K562 (cell line): ENCODE data around the gene CCDC183. TPM values are rescaled to one million over a fixed set of nuclear protein-coding genes. Genes with fewer than 3 reads are reported as not detected.

ENCODE experiments used
- ATAC-seq: fragments of 200-7000 bp; cut with Tn5 transposase; 3 replicates; pipeline ENCODE4 v1.9.1; 2020; ENCODE audit warnings: moderate library complexity
- BruUV-seq: library from RNA; stranded (reverse); fragments of 400-500 nt; replicated peaks from 2 replicates; lab custom pipeline; 2021; lab: Mats Ljungman, UMichigan
- CTCF ChIA-PET: fragments of 300-600 bp; formaldehyde crosslinking; extraction: SDS; loops from one replicate; lab custom pipeline; 2021; ENCODE audit warnings: low intra/inter-chr PET ratio; lab: Yijun Ruan, JAX
- POLR2A ChIA-PET: fragments of 300-600, 350-650 bp; sonication (Branson Sonifier 250); formaldehyde crosslinking; extraction: SDS; loops from one replicate; lab custom pipeline; 2021; ENCODE audit warnings: antibody characterized with exemption, inconsistent platforms; lab: Yijun Ruan, JAX
- DNase-seq, 4 experiments: peaks; one replicate each; pipeline versions ENCODE4 v3.0.0 to v3.0.0-alpha.2; 2011 to 2018; ENCODE audit warnings: low spot score in 3 of 4, mixed read lengths in 3 of 4; ENCODE audit errors: extremely low read depth in 1 of 4
- FAIRE-seq: peaks from 2 replicates; lab custom pipeline; 2011; peaks lifted over from hg19 to GRCh38; lab: Jason Lieb, UNC
- H2AFZ ChIP-seq: 2 replicates; pipeline ENCODE4 v1.6.0; 2011; ENCODE audit warnings: low read depth, low read length, control low read depth, inconsistent platforms
- H3K27ac ChIP-seq: fragments of 200-600 bp; 3 replicates; pipeline ENCODE4 v1.8.0; 2011; ENCODE audit warnings: low read depth, mild to moderate bottlenecking, control low read depth, inconsistent platforms, low read length, moderate library complexity, mixed read lengths; ENCODE audit errors: extremely low read depth
- H3K27me3 ChIP-seq, 2 experiments: fragments of 300-600 bp in 1 of 2; 2 replicates in 1 of 2; 3 replicates in 1 of 2; pipeline versions ENCODE4 v1.6.0 to v1.8.0; 2011; ENCODE audit warnings: inconsistent platforms in 2 of 2, low read length in 2 of 2, mild to moderate bottlenecking in 1 of 2, mixed read lengths in 1 of 2, moderate library complexity in 1 of 2; ENCODE audit not compliant: control insufficient read depth in 2 of 2, insufficient read depth in 2 of 2
- H3K36me3 ChIP-seq: fragments of 300-600 bp; 3 replicates; pipeline ENCODE4 v1.8.0; 2011; ENCODE audit warnings: mild to moderate bottlenecking, low read length, inconsistent platforms; ENCODE audit not compliant: control insufficient read depth, insufficient read depth
- H3K4me1 ChIP-seq, 2 experiments: fragments of 200-600 bp in 1 of 2; replicated peaks in 1 of 2; 2 replicates in 1 of 2; 3 replicates in 1 of 2; pipeline versions ENCODE4 v1.5.1 to v1.8.0; 2011; ENCODE audit warnings: inconsistent platforms in 2 of 2, low read length in 2 of 2, mild to moderate bottlenecking in 1 of 2, mixed read lengths in 1 of 2, moderate library complexity in 1 of 2; ENCODE audit not compliant: control insufficient read depth in 2 of 2, insufficient read depth in 2 of 2
- H3K4me2 ChIP-seq: 2 replicates; pipeline ENCODE4 v1.6.1; 2011; ENCODE audit warnings: low read length, control low read depth, inconsistent platforms, mixed read lengths; ENCODE audit not compliant: insufficient read depth
- H3K4me3 ChIP-seq: fragments of 200-600 bp; sonication (generic), shearing (Covaris generic); 2 replicates; pipeline ENCODE4 v1.5.1; 2016; ENCODE audit warnings: control low read depth, inconsistent platforms
- H3K79me2 ChIP-seq: fragments of 200-600 bp; 3 replicates; pipeline ENCODE4 v1.8.0; 2011; ENCODE audit warnings: low read length, inconsistent platforms; ENCODE audit not compliant: control insufficient read depth, insufficient read depth
- H3K9ac ChIP-seq, 2 experiments: 2 replicates each; pipeline versions ENCODE4 v1.6.0 to v1.6.1; 2011; ENCODE audit warnings: low read depth in 2 of 2, low read length in 2 of 2, control low read depth in 1 of 2, inconsistent platforms in 1 of 2, mild to moderate bottlenecking in 1 of 2, mixed read lengths in 1 of 2; ENCODE audit not compliant: insufficient read depth in 1 of 2
- H3K9me1 ChIP-seq: one replicate; pipeline ENCODE4 v1.6.0; 2011; ENCODE audit warnings: inconsistent platforms, mild to moderate bottlenecking, low read length, moderate library complexity; ENCODE audit not compliant: control insufficient read depth, insufficient read depth
- H3K9me3 ChIP-seq: replicated peaks from 2 replicates; pipeline ENCODE4 v1.5.1; 2011; ENCODE audit warnings: low read depth, low read length, inconsistent platforms; ENCODE audit not compliant: control insufficient read depth, insufficient read depth
- H4K20me1 ChIP-seq: replicated peaks from 2 replicates; pipeline ENCODE4 v1.6.1; 2011; ENCODE audit warnings: low read length, inconsistent platforms, mixed read lengths; ENCODE audit not compliant: control insufficient read depth, insufficient read depth
- ARID1B ChIP-seq: fragments of 450-650 bp; IDR thresholded peaks from 2 replicates; pipeline ENCODE4 v1.6.1; 2016; ENCODE audit warnings: antibody characterized with exemption, mild to moderate bottlenecking, inconsistent platforms
- ATF1 ChIP-seq, 2 experiments: fragments of 450-650 bp in 1 of 2; IDR thresholded peaks; 2 replicates each; pipeline ENCODE4 v1.6.1; 2016; ENCODE audit warnings: missing compliant biosample characterization in 1 of 2, missing genetic modification characterization in 1 of 2
- ATF7 ChIP-seq: fragments of 450-650 bp; IDR thresholded peaks from 2 replicates; pipeline ENCODE4 v1.7.1; 2014; ENCODE audit warnings: mild to moderate bottlenecking, moderate library complexity
- CXXC5 ChIP-seq: fragments of 250-450 bp; sonication (Bioruptor Pico); IDR thresholded peaks from 2 replicates; pipeline ENCODE4 v1.8.0; 2022; ENCODE audit warnings: inconsistent platforms, mild to moderate bottlenecking, moderate library complexity
- EP300 ChIP-seq: IDR thresholded peaks from 2 replicates; pipeline ENCODE4 v1.6.1; 2012; ENCODE audit warnings: low read length, improper control_type of control experiment
- FOXA1 ChIP-seq: fragments of 450-650 bp; IDR thresholded peaks from 2 replicates; pipeline ENCODE4 v1.6.1; 2016; ENCODE audit warnings: mild to moderate bottlenecking, borderline replicate concordance
- HNRNPLL ChIP-seq: fragments of 200-400 bp; formaldehyde crosslinking; IDR thresholded peaks from 2 replicates; pipeline ENCODE4 v1.6.1; 2017; ENCODE audit warnings: low read length, low read depth, mild to moderate bottlenecking; ENCODE audit not compliant: poor library complexity, severe bottlenecking
- KLF16 ChIP-seq: IDR thresholded peaks from 2 replicates; pipeline ENCODE4 v1.6.1; 2016; ENCODE audit warnings: antibody characterized with exemption
- MBD2 ChIP-seq: sonication (generic); IDR thresholded peaks from 2 replicates; pipeline ENCODE4 v1.6.1; 2016; ENCODE audit warnings: low read depth, borderline replicate concordance
- MLLT1 ChIP-seq, 2 experiments: fragments of 450-650 bp; IDR thresholded peaks; 2 replicates each; pipeline ENCODE4 v1.6.1; 2016
- NFIX ChIP-seq: fragments of 250-450 bp; sonication (Bioruptor Pico); IDR thresholded peaks from 2 replicates; pipeline ENCODE4 v1.4.0; 2020; ENCODE audit warnings: low read depth, mild to moderate bottlenecking, moderate library complexity
- RAD21 ChIP-seq, 2 experiments: fragments of 250-450 bp in 1 of 2; fragments of 450-650 bp in 1 of 2; sonication (Bioruptor Pico) in 1 of 2; formaldehyde crosslinking in 1 of 2; IDR thresholded peaks in 1 of 2; conservative IDR thresholded peaks in 1 of 2; 2 replicates each; pipeline versions ENCODE4 v1.4.0 to v1.8.0; 2020 to 2022; ENCODE audit warnings: mild to moderate bottlenecking in 2 of 2, moderate library complexity in 1 of 2
- SAP30 ChIP-seq: fragments of 200-600 bp; sonication (generic); IDR thresholded peaks from 2 replicates; pipeline ENCODE4 v1.6.1; 2012; ENCODE audit warnings: borderline replicate concordance, low read depth, mild to moderate bottlenecking, moderate library complexity, low read length, control low read depth, inconsistent platforms; ENCODE audit not compliant: insufficient read depth, poor library complexity, severe bottlenecking
- ZBTB7A ChIP-seq: IDR thresholded peaks from 2 replicates; pipeline ENCODE4 v1.6.1; 2011; ENCODE audit warnings: low read depth, mild to moderate bottlenecking, low read length, moderate library complexity, borderline replicate concordance; ENCODE audit not compliant: control insufficient read depth
- ZNF316 ChIP-seq: fragments of 450-650 bp; IDR thresholded peaks from 2 replicates; pipeline ENCODE4 v1.6.1; 2016
- ZNF449 ChIP-seq: fragments of 250-450 bp; sonication (Bioruptor Pico); IDR thresholded peaks from 2 replicates; pipeline ENCODE4 v1.8.0; 2022; ENCODE audit warnings: moderate library complexity, mild to moderate bottlenecking, inconsistent platforms
- ZNF507 ChIP-seq: conservative IDR thresholded peaks from 2 replicates; pipeline ENCODE4 v1.6.1; 2017; ENCODE audit warnings: missing genetic modification characterization, missing compliant biosample characterization
- ZNF79 ChIP-seq: fragments of 250-450 bp; sonication (Bioruptor Pico); IDR thresholded peaks from 2 replicates; pipeline ENCODE4 v1.4.0; 2020; ENCODE audit warnings: low read depth, mild to moderate bottlenecking, moderate library complexity
- WGBS: fragments of 100-300 bp; shearing (Covaris generic); methylation state at CpG from one replicate; pipeline ENCODE4 v1.1.6; 2016; ENCODE audit warnings: low coverage, mixed read lengths; ENCODE audit not compliant: insufficient coverage; ENCODE audit errors: missing lambda C conversion rate; 5-methylcytosine and 5-hydroxymethylcytosine counted together
- in situ Hi-C: fragments of 300-500 bp; cut with MboI; formaldehyde crosslinking; loops from 4 replicates; pipeline ENCODE4 v1.15.0; 2018; ENCODE audit warnings: inconsistent platforms, mixed read lengths
- intact Hi-C: fragments of 100-400 bp; cut with micrococcal nuclease; formaldehyde crosslinking; loops from 2 replicates; pipeline ENCODE4 v1.14.2; 2022
- polyA plus RNA-seq, 8 experiments: library from polyadenylated mRNA; depleted of rRNA in 4 of 8; stranded (reverse) in 5 of 8; unstranded in 3 of 8; fragments of >200 nt; fragmentation: Nextera tagmentation in 2 of 8; fragmentation: Illumina TruSeq in 1 of 8; extraction: Ambion mirVana in 2 of 8; extraction: Trizol in 1 of 8; gene quantifications; 2 replicates each; pipeline versions ENCODE4 v1.2.1 to v1.2.3, GENCODE V29; 2011 to 2014; ENCODE audit warnings: inconsistent platforms in 1 of 8, missing spikeins in 1 of 8
- total RNA-seq, 7 experiments: library from RNA; depleted of rRNA in 6 of 7; stranded (reverse); fragments of >200 nt in 6 of 7; fragmentation: Illumina TruSeq in 2 of 7; extraction: Trizol in 2 of 7; gene quantifications; 2 replicates each; pipeline versions ENCODE4 v1.2.1 to v1.2.3, GENCODE V29; 2011 to 2021; ENCODE audit warnings: low replicate concordance in 1 of 7

CCDC183 gene
- total and polyA plus RNA-seq, 9 of the 15 experiments (the other 6 are each of a cell fraction or from before 2014, with no cell fraction given): 0.21 to 0.60 (median 0.29) TPM; not detected in 4

GRCh38 chr9:136787690-136788400, 8.3 kb upstream of the CCDC183 start:
- Histone ChIP-seq H2AFZ (peak overlapping the region; percentile 87), H3K9me1 (no peaks in the 10 kb centered on the region), H3K4me2 (peak overlapping the region; percentile 81), H3K4me3 (peak overlapping the region; percentile 21; the same call in 1 of the 2 replicates), H3K36me3 (peaks cover 8% of the 10 kb centered on the region; the same call in 1 of the 3 replicates), H3K27me3 (no peaks in the 10 kb centered on the region), H3K9ac (peak overlapping the region in 1 of 2 experiments; percentile 74; a peak in 2 of 4 replicates), H3K9me3 (no peaks in the 10 kb centered on the region), H4K20me1 (peaks cover 5% of the 10 kb centered on the region; the same call in 1 of the 2 replicates), H3K79me2 (peaks cover 17% of the 10 kb centered on the region), H3K27ac (peak overlapping the region; percentile 93), H3K4me1 (peaks cover 47% of the 10 kb centered on the region in 2 experiments)
- 9% methylated on average over 21 of the region's 21 CpGs for WGBS
- FAIRE-seq: peak; percentile 75
- POLR2A ChIA-PET: interaction anchor here (0.7 kb wide), 1 partner anchor 12 kb away, joined by 6 read pairs; no protein-coding TSS in a partner anchor
- CTCF ChIA-PET: interaction anchor here (0.6 to 1.6 kb wide), 5 partner anchors 21 to 507 kb away, joined by 3 to 10 read pairs (median 3); no protein-coding TSS in a partner anchor
- DNase-seq: peak; percentile 64 to 91 (median 70)
- intact Hi-C loops: loop anchor here (1.0 to 10.0 kb wide), 4 partner anchors 53 to 457 kb away; partner anchors contain the start of genes C8G and TUBB4B
- peak; percentile 13 for ATAC-seq
- in situ Hi-C loops: loop anchor here (25.0 kb wide), 1 partner anchor 449 kb away; the partner anchor contains the start of genes CYSRT1, RNF224, SLC34A3 and TUBB4B
- BruUV-seq: no TSS peak
- TF ChIP-seq MLLT1 (IDR thresholded peaks at IDR 0.05): 0 out of 4 replicates have a peak, but pooled peaks of 1 of the 2 experiments have one; percentile 40
- TF ChIP-seq KLF16: 0 out of 2 replicates have a peak, but pooled peaks have one; percentile 40
- peak; percentile 59 for TF ChIP-seq CXXC5 (CRISPR knock-in tag)
- peak; percentile 43; the same call in 1 of the 2 replicates for TF ChIP-seq EP300
- TF ChIP-seq ZNF316: peak; percentile 54; the same call in 1 of the 2 replicates
- TF ChIP-seq ATF7: 0 out of 2 replicates have a peak, but pooled peaks have one; percentile 56
- TF ChIP-seq RAD21 (CRISPR knock-in tag; conservative IDR thresholded peaks at IDR 0.05 in 1 of 2, IDR thresholded peaks at IDR 0.05 in 1 of 2): peak; percentile 87 to 89
- TF ChIP-seq ZNF79 (CRISPR knock-in tag): no peak
- TF ChIP-seq ZNF507: no peak
- TF ChIP-seq ZNF449 (CRISPR knock-in tag): no peak
- TF ChIP-seq MBD2: no peak
- peak; percentile 56; the same call in 1 of the 2 replicates for TF ChIP-seq NFIX (CRISPR knock-in tag)
- no peak for TF ChIP-seq SAP30
- peak; percentile 66 for TF ChIP-seq HNRNPLL
- no peak for TF ChIP-seq FOXA1
- TF ChIP-seq ATF1 (CRISPR knock-in tag; IDR thresholded peaks at IDR 0.05): no peak
- peak; percentile 10; the same call in 1 of the 2 replicates for TF ChIP-seq ATF1 (tag; IDR thresholded peaks at IDR 0.05)
- peak; percentile 50; the same call in 1 of the 2 replicates for TF ChIP-seq ZBTB7A
- TF ChIP-seq ARID1B: peak; percentile 44; the same call in 1 of the 2 replicates
